MM.1S (cell line): ENCODE results near the gene AGBL4.
"Not testable (repeated sequence)": the region's sequence is repeated elsewhere in the genome, so short reads cannot be mapped to it uniquely, and the experiment has no call there.

Experiments
- DNase-seq: peaks from one replicate; pipeline ENCODE4 v3.0.0-alpha.2; 2015
- H2AFZ ChIP-seq: fragments of 300-600 bp; sonication (generic); 2 replicates; pipeline ENCODE4 v1.6.0; 2016; ENCODE audit warnings: antibody characterized with exemption, low read length
- H3F3A ChIP-seq: fragments of 300-600 bp; sonication (generic); 2 replicates; pipeline ENCODE4 v1.6.1; 2016; ENCODE audit warnings: mild to moderate bottlenecking, antibody characterized with exemption, low read length, moderate library complexity, mixed read lengths; ENCODE audit not compliant: insufficient read depth
- H3K27ac ChIP-seq: fragments of 300-600 bp; sonication (generic); 2 replicates; pipeline ENCODE4 v1.5.1; 2016; ENCODE audit warnings: mild to moderate bottlenecking, low read length
- H3K27me3 ChIP-seq: fragments of 300-600 bp; sonication (generic); replicated peaks from 2 replicates; pipeline ENCODE4 v1.6.0; 2016; ENCODE audit warnings: low read length; ENCODE audit not compliant: insufficient read depth
- H3K36me3 ChIP-seq: fragments of 300-600 bp; sonication (generic); replicated peaks from 2 replicates; pipeline ENCODE4 v1.6.1; 2016; ENCODE audit warnings: mild to moderate bottlenecking, low read length, mixed read lengths; ENCODE audit not compliant: insufficient read depth
- H3K4me1 ChIP-seq: fragments of 300-600 bp; sonication (generic); 2 replicates; pipeline ENCODE4 v1.6.1; 2016; ENCODE audit warnings: low read length, mixed read lengths
- H3K4me2 ChIP-seq: fragments of 300-600 bp; sonication (generic); 2 replicates; pipeline ENCODE4 v1.6.0; 2016; ENCODE audit warnings: low read depth, low read length
- H3K4me3 ChIP-seq: fragments of 300-600 bp; sonication (generic); 2 replicates; pipeline ENCODE4 v1.5.1; 2016; ENCODE audit warnings: low read length, mixed read lengths
- H3K79me2 ChIP-seq: fragments of 300-600 bp; sonication (generic); 2 replicates; pipeline ENCODE4 v1.6.1; 2016; ENCODE audit warnings: mixed run types, low read length, mixed read lengths
- H3K9ac ChIP-seq: fragments of 300-600 bp; sonication (generic); 2 replicates; pipeline ENCODE4 v1.6.1; 2016; ENCODE audit warnings: low read length, mixed read lengths
- H3K9me2 ChIP-seq: fragments of 300-600 bp; sonication (generic); replicated peaks from 2 replicates; pipeline ENCODE4 v1.6.1; 2016; ENCODE audit warnings: mild to moderate bottlenecking, low read length, mixed read lengths; ENCODE audit not compliant: insufficient read depth
- H3K9me3 ChIP-seq: fragments of 300-600 bp; sonication (generic); replicated peaks from 2 replicates; pipeline ENCODE4 v1.6.1; 2016; ENCODE audit warnings: mild to moderate bottlenecking, low read length, mixed read lengths; ENCODE audit not compliant: insufficient read depth
- H4K20me1 ChIP-seq: fragments of 300-600 bp; sonication (generic); 2 replicates; pipeline ENCODE4 v1.6.1; 2016; ENCODE audit warnings: mild to moderate bottlenecking, low read length, moderate library complexity, mixed read lengths; ENCODE audit not compliant: insufficient read depth
- EZH2 ChIP-seq: fragments of 300-600 bp; sonication (generic); optimal IDR thresholded peaks from 2 replicates; pipeline ENCODE3; 2017; ENCODE audit warnings: low read depth, mild to moderate bottlenecking, antibody characterized with exemption, low read length, mixed read lengths
- EZH2phosphoT487 ChIP-seq: fragments of 300-600 bp; sonication (generic); IDR thresholded peaks from 2 replicates; pipeline ENCODE4 v1.6.1; 2018; ENCODE audit warnings: antibody characterized with exemption, low read length
- TF ChIP-seq, protein P1 (sequence below): fragments of 300-600 bp; sonication (generic); IDR thresholded peaks from 2 replicates; pipeline ENCODE4 v1.5.1; 2016; ENCODE audit warnings: antibody characterized with exemption, low read length, mixed read lengths

AGBL4 gene

DNA sequence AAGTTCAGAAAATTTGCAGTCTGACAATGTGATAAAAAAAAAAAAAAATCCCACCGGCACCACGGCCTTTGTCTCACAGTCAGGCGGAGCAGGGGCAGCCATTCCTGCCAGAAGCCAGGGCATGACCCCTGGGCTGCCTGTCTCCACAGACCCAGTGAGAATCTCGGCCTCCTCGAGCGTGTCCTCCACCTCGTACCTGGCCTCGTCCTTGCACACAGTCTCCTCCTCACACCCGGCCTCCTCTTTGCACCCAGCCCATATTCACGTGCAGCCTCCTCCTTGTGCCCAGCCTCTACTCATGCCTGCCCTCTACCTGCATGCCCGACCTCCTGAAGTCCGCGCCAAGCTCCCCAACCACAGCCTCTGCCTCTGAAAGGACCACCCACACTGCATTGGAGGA, 182.0 kb downstream of the AGBL4 start:
- H3K9me2 ChIP-seq = no peaks in the 10 kb centered on the region
- H3K27ac ChIP-seq = no peak overlapping the region
- TF ChIP-seq EZH2 (no peak), EZH2phosphoT487 (no peak)
- TF ChIP-seq, protein P1, sequence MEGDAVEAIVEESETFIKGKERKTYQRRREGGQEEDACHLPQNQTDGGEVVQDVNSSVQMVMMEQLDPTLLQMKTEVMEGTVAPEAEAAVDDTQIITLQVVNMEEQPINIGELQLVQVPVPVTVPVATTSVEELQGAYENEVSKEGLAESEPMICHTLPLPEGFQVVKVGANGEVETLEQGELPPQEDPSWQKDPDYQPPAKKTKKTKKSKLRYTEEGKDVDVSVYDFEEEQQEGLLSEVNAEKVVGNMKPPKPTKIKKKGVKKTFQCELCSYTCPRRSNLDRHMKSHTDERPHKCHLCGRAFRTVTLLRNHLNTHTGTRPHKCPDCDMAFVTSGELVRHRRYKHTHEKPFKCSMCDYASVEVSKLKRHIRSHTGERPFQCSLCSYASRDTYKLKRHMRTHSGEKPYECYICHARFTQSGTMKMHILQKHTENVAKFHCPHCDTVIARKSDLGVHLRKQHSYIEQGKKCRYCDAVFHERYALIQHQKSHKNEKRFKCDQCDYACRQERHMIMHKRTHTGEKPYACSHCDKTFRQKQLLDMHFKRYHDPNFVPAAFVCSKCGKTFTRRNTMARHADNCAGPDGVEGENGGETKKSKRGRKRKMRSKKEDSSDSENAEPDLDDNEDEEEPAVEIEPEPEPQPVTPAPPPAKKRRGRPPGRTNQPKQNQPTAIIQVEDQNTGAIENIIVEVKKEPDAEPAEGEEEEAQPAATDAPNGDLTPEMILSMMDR = no peak
- no peaks in the 10 kb centered on the region for H3K79me2 ChIP-seq
- no peak for DNase-seq
- H3K9ac ChIP-seq = no peak overlapping the region
- no peak overlapping the region for H2AFZ ChIP-seq
- H3K9me3 ChIP-seq = no peaks in the 10 kb centered on the region
- H3K4me1 ChIP-seq = no peaks in the 10 kb centered on the region
- H3K36me3 ChIP-seq = no peaks in the 10 kb centered on the region
- H3K4me2 ChIP-seq = no peak overlapping the region
- H3K27me3 ChIP-seq = no peaks in the 10 kb centered on the region
- no peaks in the 10 kb centered on the region for H4K20me1 ChIP-seq
- no peak overlapping the region for H3K4me3 ChIP-seq
- no peaks in the 10 kb centered on the region for H3F3A ChIP-seq

DNA sequence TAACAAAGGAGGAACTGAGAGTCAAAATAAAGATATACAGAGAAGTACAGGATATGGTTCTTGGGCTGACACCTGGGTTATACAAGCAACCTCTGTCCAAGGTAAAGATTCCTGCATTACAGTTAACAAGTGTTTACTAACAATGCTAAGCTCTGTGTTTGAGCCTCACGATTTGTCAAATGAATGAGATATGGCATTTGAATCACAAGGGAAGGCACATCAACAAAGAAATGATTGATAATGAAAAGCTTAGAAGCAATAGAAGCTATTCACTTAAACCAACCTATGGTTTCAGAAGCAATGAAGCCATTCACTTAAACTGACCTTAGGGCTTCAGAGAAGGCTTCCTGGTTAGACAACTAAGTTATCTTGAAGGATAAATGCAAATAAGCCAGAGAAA, 199.5 kb downstream of the AGBL4 start:
- DNase-seq = no peak

DNA sequence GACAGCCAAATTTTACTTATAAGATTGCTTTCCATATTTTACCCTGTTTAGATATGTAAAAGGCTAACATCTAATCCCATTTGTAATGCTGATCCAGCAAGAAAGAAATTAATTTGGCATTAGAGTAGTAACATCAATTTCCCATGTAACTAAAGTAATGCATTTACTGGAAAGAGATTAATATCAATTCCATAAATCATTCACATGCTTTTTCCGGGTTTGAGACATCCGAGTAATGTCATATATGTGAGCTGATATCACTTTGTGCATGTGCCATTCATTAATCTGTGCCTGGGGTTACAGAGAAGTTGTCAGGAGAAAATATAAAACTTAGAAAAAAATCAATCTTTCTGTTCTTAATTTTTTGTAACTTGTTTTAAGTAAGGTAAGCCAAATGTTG, 206.1 kb downstream of the AGBL4 start:
- H3K79me2 ChIP-seq = no peaks in the 10 kb centered on the region
- TF ChIP-seq, protein P1 = no peak
- no peak for TF ChIP-seq EZH2
- TF ChIP-seq EZH2phosphoT487 = no peak

More for the DNA sequence above, 199.5 kb downstream of the AGBL4 start:
- Histone ChIP-seq H3K36me3 (no peaks in the 10 kb centered on the region), H3K4me3 (no peak overlapping the region), H2AFZ (no peak overlapping the region), H3K79me2 (no peaks in the 10 kb centered on the region), H3F3A (no peaks in the 10 kb centered on the region), H3K9me2 (no peaks in the 10 kb centered on the region), H3K9ac (no peak overlapping the region), H3K27me3 (no peaks in the 10 kb centered on the region), H4K20me1 (no peaks in the 10 kb centered on the region), H3K4me1 (no peaks in the 10 kb centered on the region), H3K9me3 (no peaks in the 10 kb centered on the region), H3K27ac (no peak overlapping the region), H3K4me2 (no peak overlapping the region)
- TF ChIP-seq EZH2phosphoT487 (no peak), EZH2 (no peak)
- TF ChIP-seq, protein P1 = no peak

DNA sequence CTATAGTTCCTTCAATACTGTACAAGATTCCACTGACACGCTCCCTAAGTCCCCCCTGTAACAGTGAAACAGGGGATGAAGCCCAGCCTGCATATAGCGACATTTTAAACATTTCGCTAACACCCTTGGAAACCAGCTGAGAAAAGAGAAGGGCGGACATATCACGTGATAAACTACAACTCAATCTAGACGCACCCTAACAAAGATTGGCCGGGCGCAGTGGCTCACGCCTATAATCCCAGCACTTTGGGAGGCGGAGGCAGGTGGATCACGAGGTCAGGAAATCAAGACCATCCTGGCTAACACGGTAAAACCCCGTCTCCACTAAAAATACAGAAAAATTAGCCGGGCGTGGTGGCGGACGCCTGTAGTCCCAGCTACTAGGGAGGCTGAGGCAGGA, 236.7 kb downstream of the AGBL4 start:
- not testable (repeated sequence) for H3K4me3 ChIP-seq, H3K27ac ChIP-seq, H3K9ac ChIP-seq, H4K20me1 ChIP-seq, H3K27me3 ChIP-seq, H3K79me2 ChIP-seq, H2AFZ ChIP-seq, H3K4me1 ChIP-seq, H3K36me3 ChIP-seq, H3K9me2 ChIP-seq, H3F3A ChIP-seq, H3K4me2 ChIP-seq, DNase-seq, H3K9me3 ChIP-seq

More for the DNA sequence above, 206.1 kb downstream of the AGBL4 start:
- Histone ChIP-seq H3F3A (no peaks in the 10 kb centered on the region), H2AFZ (no peak overlapping the region), H3K36me3 (no peaks in the 10 kb centered on the region), H3K27ac (no peak overlapping the region), H4K20me1 (no peaks in the 10 kb centered on the region), H3K27me3 (no peaks in the 10 kb centered on the region), H3K4me3 (no peak overlapping the region), H3K4me1 (no peaks in the 10 kb centered on the region), H3K9me3 (no peaks in the 10 kb centered on the region), H3K9me2 (no peaks in the 10 kb centered on the region), H3K9ac (no peak overlapping the region), H3K4me2 (no peak overlapping the region)
- DNase-seq = no peak
